Stomach smooth muscle (tissue), 2 donors: Measurements from ENCODE around the gene MMP23B.
A peak's percentile ranks its signal among the peaks of the same experiment; 100 is the strongest.
"Not testable (repeated sequence)": the region's sequence is repeated elsewhere in the genome, so short reads cannot be mapped to it uniquely, and the experiment has no call there.

ENCODE experiments used
- H3K27ac ChIP-seq: one replicate; pipeline ENCODE4 v1.7.0; 2013; ENCODE audit warnings: mild to moderate bottlenecking, low read length, inconsistent platforms
- H3K27me3 ChIP-seq, 2 donors: one replicate each; pipeline ENCODE4 v1.7.0; 2013; ENCODE audit warnings: low read length in 2 of 2; ENCODE audit not compliant: insufficient read depth in 2 of 2, control insufficient read depth in 1 of 2
- H3K36me3 ChIP-seq, 2 donors: one replicate each; pipeline ENCODE4 v1.7.0; 2013; ENCODE audit warnings: low read length in 2 of 2; ENCODE audit not compliant: control insufficient read depth in 2 of 2, insufficient read depth in 2 of 2
- H3K4me1 ChIP-seq: one replicate; pipeline ENCODE4 v1.7.0; 2013; ENCODE audit warnings: low read length; ENCODE audit not compliant: control insufficient read depth, insufficient read depth
- H3K4me3 ChIP-seq, 2 donors: one replicate each; pipeline ENCODE4 v1.7.0; 2013; ENCODE audit warnings: low read length in 2 of 2
- H3K9ac ChIP-seq, 2 donors: one replicate each; pipeline ENCODE4 v1.7.0; 2013; ENCODE audit warnings: low read length in 2 of 2, mild to moderate bottlenecking in 1 of 2
- H3K9me3 ChIP-seq, 2 donors: one replicate each; pipeline ENCODE4 v1.7.0; 2013; ENCODE audit warnings: low read length in 2 of 2; ENCODE audit not compliant: control insufficient read depth in 2 of 2
- donor health status: healthy.
- donor health status: Pancreatic carcinoma.

MMP23B gene

DNA sequence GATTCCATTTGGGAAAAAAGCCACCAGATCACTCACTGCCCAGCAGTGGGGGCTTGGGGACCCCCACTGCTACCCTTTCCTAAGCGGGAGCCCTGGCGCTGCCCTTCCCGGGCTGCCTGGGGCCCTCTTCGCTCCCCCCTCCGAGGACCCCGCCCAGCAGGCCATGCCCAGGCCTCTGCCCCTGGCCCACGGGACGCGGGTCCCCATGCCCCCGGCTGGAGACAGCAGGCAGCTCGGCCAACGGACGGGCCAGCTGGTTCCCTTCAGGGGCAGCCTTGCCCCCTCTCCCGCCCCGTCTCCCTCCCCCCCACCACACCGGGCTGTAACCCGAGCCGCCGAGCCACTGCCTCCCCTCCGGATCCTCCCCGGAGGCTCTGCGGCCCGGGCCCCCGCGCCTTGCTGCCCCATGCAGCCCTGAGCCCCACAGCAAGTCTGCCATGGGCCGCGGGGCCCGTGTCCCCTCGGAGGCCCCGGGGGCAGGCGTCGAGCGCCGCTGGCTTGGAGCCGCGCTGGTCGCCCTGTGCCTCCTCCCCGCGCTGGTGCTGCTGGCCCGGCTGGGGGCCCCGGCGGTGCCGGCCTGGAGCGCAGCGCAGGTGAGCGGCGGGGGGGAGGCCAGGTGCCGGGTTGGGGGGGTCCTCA, at the start of gene MMP23B:
Gene MMP23B, plus strand, starts transcription at position 392 of the 639 bp plus-strand sequence. Its CDS starts 46 bp downstream, at position 438.
- Histone ChIP-seq H3K27ac (no peak within 1 kb of the TSS), H3K9ac (no peak within 1 kb of the TSS), H3K4me1 (peaks cover 6% of the 10 kb centered on the region)

DNA sequence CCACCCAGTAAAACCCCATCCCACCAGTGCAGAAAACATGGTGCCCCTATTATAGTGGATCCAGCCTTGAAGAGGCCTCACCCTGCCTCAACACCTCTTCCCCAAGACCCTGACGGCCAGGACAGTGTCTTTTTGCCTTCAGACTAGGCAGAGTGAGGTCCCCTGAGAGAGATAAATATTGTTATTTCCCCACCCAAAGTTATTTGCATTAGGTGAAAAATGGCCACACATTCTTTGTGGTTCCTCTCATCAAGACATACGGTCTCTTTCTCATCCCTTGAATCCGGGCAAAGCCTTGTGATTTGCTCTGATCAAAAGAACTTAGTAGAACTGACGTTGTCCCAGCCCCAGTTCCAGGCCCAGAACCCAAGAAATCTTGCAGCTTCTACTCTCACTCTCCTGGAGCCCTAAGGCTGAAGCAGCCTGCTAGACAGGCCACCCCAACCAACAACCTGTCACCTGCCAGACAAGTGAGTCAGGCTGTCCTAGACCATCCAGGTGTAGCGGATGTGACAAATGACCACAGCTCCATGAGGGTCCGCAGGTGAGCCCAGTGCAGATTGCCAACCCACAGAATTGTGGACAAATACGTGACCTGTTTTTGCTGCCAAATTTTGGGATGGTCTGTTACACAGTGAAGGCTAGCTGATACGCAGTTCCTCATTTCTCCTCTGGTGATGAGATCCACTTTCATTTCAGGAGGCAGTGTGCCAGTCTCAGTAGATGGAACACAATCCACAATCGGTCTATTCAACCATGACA, 49.2 kb upstream of the MMP23B start:
- H3K4me3 ChIP-seq, result no peak overlapping the region
- no peaks in the 10 kb centered on the region for H3K36me3 ChIP-seq
- H3K9me3 ChIP-seq, result no peaks in the 10 kb centered on the region
- no peaks in the 10 kb centered on the region for H3K4me1 ChIP-seq
- no peaks in the 10 kb centered on the region for H3K27me3 ChIP-seq
- H3K9ac ChIP-seq, result no peak overlapping the region
- H3K27ac ChIP-seq, result no peak overlapping the region

More for the DNA sequence above, at the start of gene MMP23B:
- H3K27me3 ChIP-seq, result peaks cover 0 to 24% of the 10 kb centered on the region in 2 donors
- H3K9me3 ChIP-seq, result no peaks in the 10 kb centered on the region
- H3K36me3 ChIP-seq, result peaks cover 3 to 4% of the 10 kb centered on the region in 2 donors
- peak within 1 kb of the TSS in 1 of 2 donors; percentile 35 for H3K4me3 ChIP-seq

DNA sequence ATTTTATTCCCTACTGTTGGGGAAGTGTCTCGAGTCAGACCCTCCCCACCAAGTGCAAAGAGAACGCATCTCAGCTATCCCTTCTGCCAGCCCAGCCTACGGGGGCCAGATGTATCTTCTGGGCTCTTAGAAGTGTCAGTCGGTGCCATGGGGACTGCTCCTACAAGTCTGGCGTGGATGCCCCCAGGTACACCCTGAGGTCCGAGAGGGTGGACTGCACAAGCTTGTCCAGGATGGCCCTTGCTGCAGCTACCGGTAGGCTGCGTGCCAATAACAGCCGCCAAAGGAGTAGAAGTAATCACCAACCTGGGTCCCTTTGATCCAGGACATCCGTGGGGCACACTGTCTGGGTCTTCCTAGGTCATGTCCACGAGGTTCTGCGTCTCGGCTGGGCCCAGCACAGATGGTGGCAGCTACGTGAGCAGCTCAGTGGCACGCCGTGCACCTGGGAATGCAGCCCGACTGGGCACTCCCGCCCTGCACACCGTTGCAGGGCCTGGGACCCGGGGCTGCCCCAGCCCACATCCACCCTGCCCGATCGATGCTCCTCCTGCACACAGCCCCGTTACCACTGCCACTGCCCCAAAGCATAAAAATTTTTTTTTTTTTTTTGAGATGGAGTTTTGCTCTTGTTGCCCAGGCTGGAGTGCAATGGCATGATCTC, 48.5 kb upstream of the MMP23B start:
- H3K27ac ChIP-seq, result no peak overlapping the region
- H3K9me3 ChIP-seq, result no peaks in the 10 kb centered on the region
- H3K27me3 ChIP-seq, result no peaks in the 10 kb centered on the region
- no peaks in the 10 kb centered on the region for H3K36me3 ChIP-seq
- H3K4me3 ChIP-seq, result no peak overlapping the region
- no peak overlapping the region for H3K9ac ChIP-seq
- no peaks in the 10 kb centered on the region for H3K4me1 ChIP-seq

DNA sequence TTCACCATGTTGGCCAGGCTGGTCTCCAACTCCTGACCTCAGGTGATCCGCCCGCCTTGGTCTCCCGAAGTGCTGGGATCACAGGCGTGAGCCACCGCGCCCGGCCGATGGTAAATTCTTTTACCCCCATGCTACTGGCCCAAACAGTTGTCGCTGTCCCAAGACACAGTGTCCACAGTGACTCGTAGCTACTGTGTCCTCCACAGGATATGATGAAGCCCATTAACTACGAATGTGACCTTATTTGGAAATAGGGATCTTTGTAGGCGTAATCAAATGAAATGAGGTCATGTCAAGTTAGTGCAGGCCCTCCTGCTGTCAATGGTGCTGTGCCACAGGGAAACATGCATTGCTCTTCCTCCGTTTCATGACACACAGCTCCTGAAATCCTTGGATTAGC, 40.5 kb upstream of the MMP23B start:
- Histone ChIP-seq H3K9ac (no peak overlapping the region), H3K27me3 (peaks cover 0 to 2% of the 10 kb centered on the region in 2 donors), H3K27ac (no peak overlapping the region), H3K4me1 (no peaks in the 10 kb centered on the region), H3K4me3 (no peak overlapping the region), H3K9me3 (no peaks in the 10 kb centered on the region), H3K36me3 (no peaks in the 10 kb centered on the region)

DNA sequence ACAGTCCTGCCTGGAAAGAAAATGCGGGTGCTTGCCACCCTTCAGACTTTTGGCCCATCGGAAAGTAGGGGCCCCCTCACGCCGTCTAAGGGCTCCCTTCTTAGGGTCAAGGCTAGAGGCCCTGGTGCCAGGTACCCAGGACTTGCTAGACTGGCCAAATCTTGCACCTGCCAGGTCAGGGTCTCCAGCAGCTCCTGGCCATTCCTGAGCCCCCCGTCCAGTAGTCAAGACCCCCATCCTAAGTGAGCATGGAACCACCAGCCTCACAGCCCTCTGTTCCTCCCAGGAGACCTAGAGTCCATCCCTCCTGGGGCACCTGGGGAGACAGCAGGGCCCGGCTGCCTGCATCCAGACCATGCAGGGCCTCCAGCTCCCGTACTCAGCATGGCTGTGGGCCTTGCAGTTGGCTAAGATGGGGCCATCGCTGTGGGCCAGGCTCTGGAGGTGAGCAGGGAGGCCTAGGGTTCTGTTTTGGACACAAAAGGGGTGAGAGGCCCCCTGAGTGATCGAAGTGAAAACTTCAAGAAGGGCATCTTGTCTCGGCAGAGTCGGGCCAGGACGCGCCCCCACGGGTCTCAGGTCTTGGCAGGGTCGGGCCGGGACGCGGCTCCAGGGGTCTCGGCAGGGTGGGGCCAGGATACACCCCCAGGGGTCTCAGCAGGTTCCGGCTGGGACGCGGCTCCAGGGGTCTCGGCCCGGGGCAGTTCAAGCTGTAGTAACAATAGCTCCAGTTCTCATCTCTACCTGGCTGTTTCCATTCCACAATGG, 38.0 kb upstream of the MMP23B start:
- peaks cover 20 to 23% of the 10 kb centered on the region in 2 donors for H3K27me3 ChIP-seq
- no peak overlapping the region for H3K4me3 ChIP-seq
- no peak overlapping the region for H3K9ac ChIP-seq
- H3K4me1 ChIP-seq, result peaks cover 7% of the 10 kb centered on the region
- H3K27ac ChIP-seq, result no peak overlapping the region
- H3K9me3 ChIP-seq, result no peaks in the 10 kb centered on the region
- no peaks in the 10 kb centered on the region for H3K36me3 ChIP-seq

DNA sequence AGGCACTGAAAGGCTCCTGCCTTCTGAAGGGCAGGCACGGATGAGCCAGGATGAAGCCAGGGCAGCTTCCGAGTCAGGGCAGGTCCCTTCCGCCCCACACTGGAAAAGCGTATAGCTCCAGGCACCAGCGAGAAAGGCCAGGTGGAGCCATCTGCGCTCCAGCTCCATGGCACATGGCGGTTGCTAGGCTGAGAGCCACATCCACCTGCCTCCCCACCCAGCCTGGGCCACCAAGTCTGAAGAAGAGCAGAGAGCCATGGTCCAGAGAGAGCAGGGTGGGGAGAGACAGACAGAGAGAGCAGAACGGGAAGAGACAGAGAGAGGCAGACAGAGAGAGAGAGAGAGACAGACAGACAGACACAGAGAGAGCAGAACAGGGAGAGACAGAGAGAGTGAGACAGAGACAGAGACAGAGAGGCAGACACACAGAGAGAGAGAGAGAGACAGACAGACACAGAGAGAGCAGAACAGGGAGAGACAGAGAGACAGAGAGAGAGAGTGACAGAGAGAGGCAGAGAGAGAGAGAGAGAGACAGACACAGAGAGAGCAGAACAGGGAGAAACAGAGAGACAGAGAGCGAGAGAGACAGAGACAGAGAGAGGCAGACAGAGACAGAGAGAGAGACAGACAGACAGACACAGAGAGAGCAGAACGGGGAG, 37.2 kb upstream of the MMP23B start:
- Histone ChIP-seq H3K9me3 (no peaks in the 10 kb centered on the region), H3K27ac (no peak overlapping the region), H3K36me3 (no peaks in the 10 kb centered on the region), H3K4me3 (no peak overlapping the region), H3K9ac (no peak overlapping the region), H3K4me1 (peaks cover 12% of the 10 kb centered on the region), H3K27me3 (peaks cover 24 to 25% of the 10 kb centered on the region in 2 donors)

DNA sequence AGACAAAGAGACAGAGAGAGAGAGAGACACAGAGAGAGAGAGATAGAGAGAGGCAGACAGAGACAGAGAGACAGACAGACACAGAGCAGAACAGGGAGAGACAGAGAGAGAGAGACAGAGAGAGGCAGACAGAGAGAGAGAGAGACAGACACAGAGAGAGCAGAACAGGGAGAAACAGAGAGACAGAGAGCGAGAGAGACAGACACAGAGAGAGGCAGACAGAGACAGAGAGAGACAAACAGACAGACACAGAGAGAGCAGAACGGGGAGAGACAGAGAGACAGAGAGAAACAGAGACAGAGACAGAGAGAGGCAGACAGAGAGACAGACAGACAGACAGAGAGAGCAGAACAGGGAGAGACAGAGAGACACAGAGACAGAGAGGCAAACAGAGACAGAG, 36.6 kb upstream of the MMP23B start:
- H3K9ac ChIP-seq, H3K9me3 ChIP-seq, H3K4me3 ChIP-seq, H3K27ac ChIP-seq, H3K36me3 ChIP-seq: not testable (repeated sequence)
- peaks cover 15% of the 10 kb centered on the region for H3K4me1 ChIP-seq
- peaks cover 23 to 26% of the 10 kb centered on the region in 2 donors for H3K27me3 ChIP-seq

DNA sequence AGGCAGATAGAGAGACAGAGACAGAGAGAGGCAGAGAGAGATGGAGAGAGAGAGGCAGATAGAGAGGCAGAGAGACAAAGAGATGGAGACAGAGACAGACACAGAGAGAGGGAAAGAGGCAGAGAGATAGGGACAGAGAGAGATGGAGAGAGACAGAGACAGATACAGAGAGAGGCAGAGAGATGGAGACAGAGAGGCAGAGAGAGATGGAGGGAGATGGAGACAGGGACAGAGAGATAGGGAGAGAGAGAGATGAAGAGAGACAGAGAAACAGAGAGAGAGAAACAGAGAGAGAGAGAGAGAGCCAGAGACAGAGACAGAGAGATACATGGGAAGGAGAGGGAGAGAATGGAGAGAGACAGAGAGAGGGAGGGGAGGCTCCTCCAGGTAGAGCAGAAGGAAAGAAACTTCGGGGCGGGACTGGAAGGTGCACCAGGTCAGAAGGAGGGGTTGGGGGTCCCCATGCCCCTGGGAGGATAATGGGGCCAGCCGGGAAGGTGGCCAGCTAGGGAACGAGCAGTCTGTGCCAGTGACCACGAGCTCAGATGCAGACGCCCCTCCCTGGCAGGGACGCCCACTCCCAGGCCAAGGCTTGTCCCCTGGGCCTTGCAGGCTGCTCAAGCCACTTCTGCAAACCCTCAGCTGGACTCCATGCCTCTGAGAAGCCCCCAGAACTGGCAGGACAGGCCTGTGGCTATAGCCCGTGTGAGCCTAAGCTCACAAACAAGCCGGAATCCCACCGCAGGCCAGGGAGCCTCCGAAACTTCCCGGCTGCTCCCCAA, 35.3 kb upstream of the MMP23B start:
- Histone ChIP-seq H3K27ac (no peak overlapping the region), H3K27me3 (peaks cover 36 to 39% of the 10 kb centered on the region in 2 donors), H3K9ac (no peak overlapping the region), H3K4me1 (peaks cover 21% of the 10 kb centered on the region), H3K36me3 (no peaks in the 10 kb centered on the region), H3K4me3 (no peak overlapping the region), H3K9me3 (no peaks in the 10 kb centered on the region)

DNA sequence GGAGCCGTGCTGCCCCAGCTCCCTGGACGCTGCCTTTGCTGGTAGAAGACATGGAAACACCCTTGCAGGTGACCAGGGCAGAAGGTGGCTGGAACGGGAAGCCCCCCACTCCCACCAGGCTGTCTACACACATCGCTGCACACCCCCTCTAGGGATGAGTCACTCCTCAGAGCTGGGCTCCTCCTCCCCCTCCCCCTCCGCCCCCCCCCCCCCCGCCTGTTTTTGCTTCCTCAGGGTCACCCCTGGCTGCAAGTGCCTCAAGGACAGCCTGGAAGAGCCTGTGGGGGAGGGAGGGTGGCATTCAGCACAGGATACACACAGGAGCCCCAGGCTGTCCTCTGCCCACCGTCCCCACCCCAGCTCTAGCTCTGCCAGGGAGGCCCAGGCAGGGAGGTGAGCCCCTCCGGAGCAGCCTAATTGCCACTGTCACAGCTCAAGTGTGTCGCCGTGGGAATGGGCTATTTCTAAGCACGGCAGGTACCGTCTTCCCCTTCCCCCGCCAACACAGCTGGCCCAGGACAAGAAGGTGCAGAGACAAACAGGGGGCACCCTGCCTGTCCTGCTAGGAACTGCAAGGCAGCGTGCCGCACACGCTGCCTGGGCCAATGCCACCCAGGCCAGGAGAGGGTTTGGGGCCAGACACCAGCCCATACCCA, 34.6 kb upstream of the MMP23B start:
- H3K4me3 ChIP-seq, result no peak overlapping the region
- H3K36me3 ChIP-seq, result no peaks in the 10 kb centered on the region
- H3K27ac ChIP-seq, result no peak overlapping the region
- H3K27me3 ChIP-seq, result peaks cover 43 to 46% of the 10 kb centered on the region in 2 donors
- H3K9me3 ChIP-seq, result no peaks in the 10 kb centered on the region
- H3K9ac ChIP-seq, result no peak overlapping the region
- H3K4me1 ChIP-seq, result peaks cover 21% of the 10 kb centered on the region
